RKO (cell line): Measurements from ENCODE around the gene AP2A1.

Experiments
- DNase-seq: peaks from one replicate; pipeline ENCODE4 v3.0.0-alpha.2; 2016; ENCODE audit warnings: low spot score

The AP2A1 gene

GRCh38 chr19:49793561-49793840 is 26.7 kb downstream of the AP2A1 start:
- DNase-seq, result peak; percentile 72

DNA sequence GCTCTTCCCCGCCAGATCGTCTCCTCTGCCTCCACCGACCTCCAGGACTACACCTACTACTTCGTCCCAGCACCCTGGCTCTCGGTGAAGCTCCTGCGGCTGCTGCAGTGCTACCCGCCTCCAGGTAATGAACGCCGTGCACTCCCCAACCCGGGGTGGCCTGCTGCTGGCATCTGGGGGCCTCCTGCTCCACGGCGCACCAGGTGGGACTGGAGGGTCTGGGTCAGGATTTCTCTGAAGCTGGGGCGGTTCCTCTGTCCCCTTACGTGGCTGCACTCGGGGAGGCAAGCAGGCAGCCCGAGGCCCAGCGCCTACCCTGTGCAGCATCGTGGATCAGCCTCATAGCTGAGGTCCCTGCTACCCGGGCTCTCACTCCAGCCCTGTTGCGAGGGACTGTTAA is 28.8 kb downstream of the AP2A1 start:
- DNase-seq, result no peak

DNA sequence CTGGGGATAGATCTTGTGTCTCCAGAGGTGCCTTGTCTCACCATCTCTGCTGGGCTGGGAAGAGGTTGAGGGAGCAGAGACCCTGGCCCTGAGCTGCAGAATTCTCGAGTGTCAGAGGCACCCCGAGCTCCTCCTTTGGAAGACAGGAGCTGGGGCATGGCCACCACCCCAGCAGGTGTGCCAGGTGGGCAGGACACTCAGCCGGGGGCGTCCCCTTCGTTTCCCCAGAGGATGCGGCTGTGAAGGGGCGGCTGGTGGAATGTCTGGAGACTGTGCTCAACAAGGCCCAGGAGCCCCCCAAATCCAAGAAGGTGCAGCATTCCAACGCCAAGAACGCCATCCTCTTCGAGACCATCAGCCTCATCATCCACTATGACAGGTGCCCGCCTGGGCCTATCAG is 31.8 kb downstream of the AP2A1 start:
- no peak for DNase-seq

GRCh38 chr19:49799271-49799797 is 32.5 kb downstream of the AP2A1 start:
- DNase-seq, result no peak

DNA sequence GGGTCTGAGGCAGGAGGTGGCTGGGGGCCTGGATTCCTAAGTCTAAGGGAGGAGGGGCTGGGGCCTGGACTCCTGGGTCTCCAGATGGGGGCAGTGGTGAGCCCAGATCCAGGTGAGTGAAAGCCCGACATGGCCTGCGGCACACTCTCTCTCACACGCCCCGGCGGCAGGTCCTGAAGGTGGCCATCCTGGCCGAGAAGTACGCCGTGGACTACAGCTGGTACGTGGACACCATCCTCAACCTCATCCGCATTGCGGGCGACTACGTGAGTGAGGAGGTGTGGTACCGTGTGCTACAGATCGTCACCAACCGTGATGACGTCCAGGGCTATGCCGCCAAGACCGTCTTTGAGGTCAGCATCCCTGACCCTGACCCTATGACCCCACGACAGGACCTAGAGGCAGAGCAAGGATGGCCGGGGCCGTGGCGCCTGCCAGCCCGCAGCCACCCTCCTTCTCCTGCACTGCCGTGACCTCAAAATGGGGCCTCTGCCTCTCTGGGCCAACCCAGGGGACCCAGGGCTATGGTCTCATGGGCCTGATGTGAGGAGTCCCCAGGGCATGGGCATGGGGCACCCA is 33.1 kb downstream of the AP2A1 start:
- no peak for DNase-seq

DNA sequence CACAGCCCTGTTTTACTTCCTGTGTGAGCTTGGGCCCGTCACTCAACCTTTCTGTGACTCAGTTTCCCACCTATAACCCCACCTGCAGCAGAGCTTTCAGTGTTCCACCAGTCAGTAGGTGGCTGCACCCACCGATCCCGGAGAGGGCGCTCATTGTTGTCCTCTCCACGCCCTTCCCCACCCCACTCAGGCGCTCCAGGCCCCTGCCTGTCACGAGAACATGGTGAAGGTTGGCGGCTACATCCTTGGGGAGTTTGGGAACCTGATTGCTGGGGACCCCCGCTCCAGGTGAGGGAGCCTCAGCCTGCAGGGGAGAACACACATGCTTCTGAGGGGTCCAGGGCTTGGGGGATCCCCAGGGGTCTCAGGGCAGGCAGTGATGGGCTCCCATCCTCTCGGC is 34.0 kb downstream of the AP2A1 start:
- no peak for DNase-seq

DNA sequence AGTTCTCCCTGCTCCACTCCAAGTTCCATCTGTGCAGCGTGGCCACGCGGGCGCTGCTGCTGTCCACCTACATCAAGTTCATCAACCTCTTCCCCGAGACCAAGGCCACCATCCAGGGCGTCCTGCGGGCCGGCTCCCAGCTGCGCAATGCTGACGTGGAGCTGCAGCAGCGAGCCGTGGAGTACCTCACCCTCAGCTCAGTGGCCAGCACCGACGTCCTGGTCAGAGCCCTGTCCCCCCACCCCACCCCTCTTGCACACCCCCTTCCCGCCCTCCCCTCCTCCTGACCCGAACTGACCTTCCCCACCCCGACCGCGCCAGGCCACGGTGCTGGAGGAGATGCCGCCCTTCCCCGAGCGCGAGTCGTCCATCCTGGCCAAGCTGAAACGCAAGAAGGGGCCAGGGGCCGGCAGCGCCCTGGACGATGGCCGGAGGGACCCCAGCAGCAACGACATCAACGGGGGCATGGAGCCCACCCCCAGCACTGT is 34.6 kb downstream of the AP2A1 start:
- DNase-seq, result no peak

- DNase-seq, result no peak
These were observed 35.3 kb downstream of the AP2A1 start for GRCh38 chr19:49801966-49802661.

- DNase-seq, result no peak
These were observed 36.2 kb downstream of the AP2A1 start for GRCh38 chr19:49802836-49803528.

DNA sequence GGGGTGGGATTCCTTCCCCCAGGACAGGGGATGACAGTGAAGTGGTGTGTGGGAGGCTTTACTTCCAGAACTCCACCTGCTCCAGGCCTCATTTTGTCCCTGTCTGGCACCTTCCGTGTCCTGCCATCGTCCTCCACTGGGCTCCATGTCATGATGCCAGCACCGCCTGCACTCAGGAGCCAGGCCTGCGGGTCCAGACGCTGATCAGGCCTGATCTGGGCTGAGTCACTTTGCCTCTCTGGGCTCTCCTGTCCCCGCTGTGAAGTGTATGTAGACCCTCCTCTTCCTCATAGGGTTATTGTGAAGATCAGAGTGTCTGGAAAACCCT is 36.7 kb downstream of the AP2A1 start:
- DNase-seq, result no peak

GRCh38 chr19:49805822-49806619 is 39.2 kb downstream of the AP2A1 start:
- DNase-seq, result no peak

GRCh38 chr19:49806620-49806959 is 39.8 kb downstream of the AP2A1 start:
- DNase-seq, result no peak

GRCh38 chr19:49807058-49807903 is 40.5 kb downstream of the AP2A1 start:
- DNase-seq, result no peak

DNA sequence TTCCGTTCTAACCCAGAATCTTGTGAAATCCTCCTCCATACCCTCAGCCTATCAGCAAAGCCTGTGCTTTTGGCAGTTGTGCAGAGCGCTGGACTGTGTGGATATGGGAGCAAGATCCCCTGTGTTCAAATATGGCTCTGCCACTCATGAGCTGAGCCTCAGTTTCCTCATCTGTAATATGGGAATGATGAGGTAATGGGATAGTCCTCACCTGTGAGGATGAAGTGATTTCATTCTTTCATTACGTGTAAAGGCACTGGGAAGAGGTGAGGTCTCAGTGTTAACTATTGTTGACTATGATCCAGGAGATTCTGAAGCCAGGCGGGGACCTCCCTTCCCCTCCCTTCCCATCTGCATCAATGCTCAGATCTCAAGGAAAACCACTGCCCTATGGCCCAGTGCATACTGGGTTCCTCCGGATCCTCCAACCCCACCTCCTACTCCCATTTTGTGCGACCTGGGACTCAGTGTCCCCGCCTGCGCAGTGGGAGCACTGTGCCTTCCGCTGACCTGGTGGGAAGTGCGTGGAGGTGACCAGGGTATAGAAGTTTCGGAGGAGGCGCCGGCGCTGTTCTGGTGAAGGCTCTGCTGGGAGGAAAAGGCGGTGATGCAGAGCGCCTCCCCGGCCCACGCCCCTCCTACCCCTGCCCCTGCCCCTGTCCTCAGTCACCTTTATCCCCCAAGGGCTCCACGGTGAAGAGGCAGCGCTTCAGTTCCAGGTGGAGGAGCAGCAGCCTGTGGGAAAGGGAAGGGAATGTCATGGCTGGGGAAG is 41.3 kb downstream of the AP2A1 start:
- no peak for DNase-seq

DNA sequence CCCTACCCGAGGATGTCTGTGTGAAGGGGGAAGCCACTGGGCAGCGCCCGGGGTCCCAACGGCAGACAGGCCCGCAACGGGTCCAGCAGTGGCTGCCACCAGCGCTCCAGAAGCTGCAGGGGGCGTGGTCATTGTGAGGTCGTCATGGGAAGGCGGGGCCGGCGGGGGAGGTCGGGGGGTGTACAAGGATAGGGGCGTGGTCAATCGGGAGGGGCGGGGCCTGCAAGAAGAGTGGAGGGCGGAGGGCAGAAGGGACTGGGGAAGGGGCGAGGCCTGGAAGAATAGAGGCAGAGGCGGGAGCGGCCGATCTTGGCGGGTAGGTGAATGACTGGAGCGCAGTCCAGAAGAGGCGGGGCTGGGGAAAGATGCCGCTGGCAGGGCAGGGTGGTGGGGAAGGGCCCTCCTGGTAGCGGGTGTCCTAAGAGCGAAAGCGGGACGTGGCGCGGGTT is 41.9 kb downstream of the AP2A1 start:
- DNase-seq, result no peak

GRCh38 chr19:49809160-49809940 is 42.5 kb downstream of the AP2A1 start:
- no peak for DNase-seq

- DNase-seq, result no peak
These were observed 43.2 kb downstream of the AP2A1 start for GRCh38 chr19:49809941-49810389.

DNA sequence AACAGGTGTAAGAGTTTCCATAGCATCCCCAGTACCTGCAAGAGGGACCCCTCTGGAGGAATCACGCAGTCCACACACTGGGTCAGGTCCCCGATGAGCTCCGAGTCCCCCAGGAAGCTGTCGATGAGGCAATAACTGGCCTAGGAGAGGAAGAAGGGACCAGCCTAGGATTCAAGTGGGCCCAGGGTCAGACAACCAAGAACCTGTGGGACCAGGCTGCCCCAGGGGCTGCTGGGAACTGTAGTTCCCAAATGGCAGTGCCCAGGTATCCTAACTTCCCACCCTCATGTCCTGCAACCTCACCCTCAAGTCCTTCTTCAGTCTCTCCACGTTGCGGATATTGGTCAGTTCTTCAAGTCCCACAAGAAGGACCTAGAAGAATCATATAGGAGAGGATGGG is 44.5 kb downstream of the AP2A1 start:
- no peak for DNase-seq

DNA sequence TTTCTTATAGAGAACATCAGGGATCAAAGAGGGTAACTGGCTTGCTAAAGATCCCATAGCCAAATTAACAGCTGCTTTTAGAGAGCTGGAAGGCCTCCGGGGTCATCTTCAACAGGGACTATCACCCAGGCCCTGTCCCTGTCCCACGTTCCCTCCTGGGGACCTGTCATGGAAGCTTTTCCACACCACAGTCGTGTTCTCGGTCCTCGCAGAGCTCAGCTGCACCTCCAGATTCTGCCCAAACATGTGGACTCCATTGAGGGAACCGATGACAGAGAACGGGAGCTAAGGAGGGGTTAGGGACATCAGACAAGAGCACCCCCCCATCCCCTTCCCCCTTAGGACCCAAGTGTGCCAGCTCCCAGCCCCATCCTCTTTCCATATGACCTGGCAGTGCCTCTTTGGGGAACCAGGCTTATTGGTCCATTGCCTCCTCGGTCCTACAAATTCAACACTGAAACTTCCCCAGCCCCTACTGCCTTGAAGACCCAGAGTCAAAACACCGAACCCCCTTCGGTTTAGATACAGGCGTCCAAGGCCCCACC is 45.7 kb downstream of the AP2A1 start:
- DNase-seq, result no peak
